Activated T-cell treated with anti-CD3 and anti-CD28 coated beads for 24 hours (primary cell): ENCODE results near the gene SH3BP5L.

Experiments used
- DNase-seq: peaks from one replicate; pipeline ENCODE4 v3.0.0-alpha.2; 2020; ENCODE audit warnings: low read depth

SH3BP5L gene

GRCh38 chr1:248776991-248777390 lies 48.7 kb downstream of the SH3BP5L start:
- DNase-seq = no peak

GRCh38 chr1:248775441-248775840 lies 50.3 kb downstream of the SH3BP5L start:
- no peak for DNase-seq
